ENCODE measurements around the gene CFAP97D1. TPM values are rescaled to one million over a fixed set of nuclear protein-coding genes. Genes with fewer than 3 reads are reported as not detected.

Gene CFAP97D1
- not detected for polyA plus RNA-seq

DNA sequence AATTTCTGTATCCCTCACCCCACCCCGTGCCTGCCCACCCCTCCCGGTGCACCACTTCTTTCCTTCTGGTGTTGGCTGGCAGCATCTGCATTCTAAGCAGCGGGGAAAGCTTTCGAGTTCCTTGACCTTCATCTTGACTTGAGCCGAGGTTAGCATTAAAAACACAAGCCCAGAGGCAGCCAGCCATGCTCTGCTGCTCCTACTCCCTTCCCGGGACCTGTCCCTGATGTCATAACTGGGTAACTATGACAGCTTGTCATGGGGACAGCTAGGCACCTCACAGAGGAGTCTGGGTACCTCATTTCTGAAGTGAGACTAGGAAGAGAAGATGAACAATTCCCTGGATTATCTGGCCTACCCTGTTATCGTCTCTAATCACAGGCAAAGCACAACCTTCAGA is at the start of gene CFAP97D1:
Gene CFAP97D1, plus strand, starts transcription at position 301 of the 400 bp plus-strand sequence. Its CDS starts 28 bp downstream, at position 329.
- 41 to 56% (median 48%) methylated on average over 7 of the region's 7 CpGs for WGBS, 3 donors

DNA sequence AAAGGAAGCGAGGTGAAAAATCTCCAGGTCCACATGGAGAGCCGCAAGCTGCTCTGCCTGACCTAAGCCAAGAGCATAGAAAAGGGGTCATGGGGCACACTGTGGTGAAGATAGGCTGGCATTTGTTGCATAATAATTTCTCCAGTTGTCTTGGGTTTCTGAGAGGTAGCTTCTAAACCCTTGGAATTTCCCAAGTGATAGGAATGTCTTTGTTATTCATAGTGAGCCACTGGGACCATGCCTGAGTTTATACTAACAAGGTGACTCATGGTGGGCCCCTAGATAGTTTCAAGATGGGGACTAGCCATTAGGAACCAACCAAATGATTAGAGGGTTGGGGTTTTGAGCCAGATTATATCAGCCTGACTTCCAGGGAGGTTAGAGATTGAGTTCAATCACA is 47.3 kb upstream of the CFAP97D1 start:
- 92 to 97% (median 97%) methylated on average over 2 of the region's 2 CpGs for WGBS, 3 donors
- no peak overlapping the region for H3K27ac ChIP-seq (ENCODE audit: low read depth, low read length)

More for the DNA sequence above, at the start of gene CFAP97D1:
- H3K27ac ChIP-seq (ENCODE audit: low read depth, low read length), result no peak within 1 kb of the TSS

DNA sequence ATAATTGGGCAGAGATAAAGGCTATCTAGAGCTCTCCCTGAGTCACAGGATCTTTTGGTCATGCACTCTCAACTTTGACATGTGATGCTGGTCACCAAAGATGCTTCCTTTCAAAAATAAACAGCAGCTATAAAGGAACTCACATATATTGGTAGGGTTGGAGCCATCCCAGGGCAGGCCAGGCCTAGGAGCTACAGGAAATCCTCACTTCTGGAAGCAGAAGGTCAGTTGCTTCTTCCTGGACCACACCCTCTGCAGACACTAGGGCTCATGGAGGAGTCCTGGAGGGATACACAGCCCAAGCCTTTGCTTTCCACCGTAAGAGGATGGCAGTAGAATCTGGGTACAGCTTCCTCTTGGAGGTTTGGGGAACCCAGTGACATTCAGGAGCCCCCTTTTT is 46.3 kb upstream of the CFAP97D1 start:
- 52 to 78% (median 62%) methylated on average over 1 of the region's 1 CpG for WGBS, 3 donors
- no peak overlapping the region for H3K27ac ChIP-seq (ENCODE audit: low read depth, low read length)

DNA sequence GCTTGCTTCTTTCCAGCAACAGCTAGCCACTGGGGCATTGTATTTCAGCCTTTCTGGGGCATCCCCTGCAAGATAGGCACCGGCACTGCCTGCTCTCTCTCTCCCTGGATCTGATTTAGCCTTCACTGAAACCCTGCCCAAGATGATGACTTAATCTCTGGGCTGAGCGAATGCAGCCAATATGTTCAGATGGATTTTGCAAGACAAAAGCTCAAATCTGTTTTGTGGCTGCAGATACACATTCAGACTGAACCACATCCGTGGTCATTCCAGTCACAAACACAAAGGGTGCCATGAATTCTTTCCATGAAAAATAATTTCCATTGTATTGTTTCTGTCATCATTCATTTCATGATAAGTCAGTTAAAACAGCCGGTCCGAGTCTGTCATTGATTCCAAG is 45.9 kb upstream of the CFAP97D1 start:
- no peak overlapping the region for H3K27ac ChIP-seq (ENCODE audit: low read depth, low read length)

DNA sequence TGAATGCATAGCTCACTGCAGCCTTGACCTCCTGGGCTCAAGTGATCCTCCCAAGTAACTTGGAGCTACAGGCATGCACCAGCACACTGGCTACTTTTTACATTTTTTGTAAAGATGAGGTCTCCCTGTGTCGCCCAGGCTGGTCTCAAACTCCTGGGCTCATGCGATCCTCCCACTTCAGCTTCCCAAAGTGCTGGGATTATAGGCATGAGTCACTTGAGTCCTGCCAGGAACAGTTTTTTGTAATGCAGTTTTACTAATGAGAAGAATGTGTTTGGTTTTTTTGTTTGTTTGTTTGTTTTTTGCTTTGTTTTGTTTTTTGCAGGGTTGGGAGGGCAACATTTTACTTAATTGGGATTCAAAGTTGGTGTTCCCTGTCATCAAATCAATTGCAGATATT is 43.8 kb upstream of the CFAP97D1 start:
- H3K27ac ChIP-seq (ENCODE audit: low read depth, low read length), result no peak overlapping the region
- WGBS, 3 donors, result 92 to 97% (median 94%) methylated on average over 2 of the region's 2 CpGs

More for the DNA sequence above, 45.9 kb upstream of the CFAP97D1 start:
- WGBS, 3 donors, result 54 to 64% (median 59%) methylated on average over 5 of the region's 5 CpGs

DNA sequence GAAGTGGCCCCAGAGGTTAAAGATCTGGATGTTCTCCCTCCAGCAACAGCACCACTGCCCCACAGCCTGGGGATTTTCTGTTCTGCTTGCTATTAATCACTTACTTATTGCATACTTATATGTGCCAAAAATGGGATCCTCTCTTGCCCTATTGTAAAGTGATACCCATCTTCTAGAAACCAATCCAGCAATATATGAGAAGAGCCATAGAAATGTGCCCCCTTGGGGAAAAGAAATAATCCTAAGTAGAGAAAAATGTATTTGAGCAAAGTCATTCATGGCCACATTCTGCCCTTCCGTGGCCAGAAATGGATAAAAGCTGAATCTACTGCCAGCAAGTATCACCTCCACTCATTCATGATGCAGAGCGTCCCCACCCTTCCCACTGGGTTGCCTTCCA is 42.5 kb upstream of the CFAP97D1 start:
- WGBS, 3 donors, result 82 to 86% (median 84%) methylated on average over 2 of the region's 2 CpGs
- no peak overlapping the region for H3K27ac ChIP-seq (ENCODE audit: low read depth, low read length)

DNA sequence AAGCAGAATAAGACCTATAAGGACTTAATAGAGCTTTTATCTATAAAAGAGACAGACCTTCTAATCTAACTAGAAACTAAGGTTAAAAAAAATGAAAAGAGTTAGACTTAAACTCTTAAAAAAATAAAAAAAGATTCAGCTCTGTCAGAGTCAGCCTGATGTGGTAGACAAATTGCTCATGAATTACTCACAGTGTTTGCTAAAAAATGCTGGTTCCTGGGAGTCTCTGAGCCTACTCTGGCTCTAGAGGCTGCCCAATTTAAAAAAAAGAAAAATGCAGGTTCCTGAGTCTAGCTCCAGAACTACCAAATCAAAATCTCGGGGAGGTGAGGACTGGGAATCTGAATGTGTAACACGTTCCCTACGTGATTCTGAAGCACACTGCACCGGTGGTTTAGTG is 39.7 kb upstream of the CFAP97D1 start:
- H3K27ac ChIP-seq (ENCODE audit: low read depth, low read length), result no peak overlapping the region
- WGBS, 3 donors, result 76 to 85% (median 81%) methylated on average over 4 of the region's 4 CpGs

DNA sequence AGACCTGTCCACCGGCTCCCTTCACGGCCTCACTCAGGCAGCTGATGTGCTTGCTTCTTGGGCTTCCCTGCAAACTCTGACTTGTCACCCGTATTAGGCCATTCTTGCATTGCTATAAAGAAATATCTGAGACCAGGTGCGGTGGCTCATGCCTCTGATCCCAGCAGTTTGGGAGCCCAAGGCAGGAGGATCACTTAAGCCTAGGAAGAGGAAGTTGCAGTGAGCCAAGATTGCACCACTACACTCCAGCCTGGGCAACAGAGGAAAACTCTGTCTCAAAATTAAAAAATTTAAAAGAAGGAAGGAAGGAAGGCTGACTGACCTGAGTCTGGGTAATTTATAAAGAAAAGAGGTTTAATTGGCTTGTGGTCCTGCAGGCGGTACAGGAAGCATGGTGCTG is 38.6 kb upstream of the CFAP97D1 start:
- WGBS, 3 donors, result 73 to 93% (median 79%) methylated on average over 5 of the region's 5 CpGs
- no peak overlapping the region for H3K27ac ChIP-seq (ENCODE audit: low read depth, low read length)

DNA sequence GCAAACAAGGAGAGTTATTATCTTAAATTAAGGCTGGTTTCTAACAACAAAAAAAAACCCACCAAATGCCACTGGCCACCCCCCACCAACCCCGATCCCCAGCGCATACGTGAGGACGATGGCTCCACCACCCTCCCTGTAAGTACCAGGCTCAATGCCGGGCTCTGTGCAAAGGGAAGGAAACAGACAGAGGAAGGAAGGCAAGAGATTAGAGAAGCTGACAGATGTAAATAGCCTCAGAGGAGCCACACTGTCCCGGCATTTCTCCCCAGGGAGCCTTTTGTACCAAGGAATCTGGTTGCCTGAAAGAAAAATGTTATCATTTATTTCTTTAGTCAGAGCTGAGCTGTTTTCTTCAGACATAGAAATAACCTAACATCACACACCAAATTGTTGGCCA is 34.7 kb upstream of the CFAP97D1 start:
- H3K27ac ChIP-seq (ENCODE audit: low read depth, low read length), result no peak overlapping the region
- 4 to 21% (median 6%) methylated on average over 6 of the region's 6 CpGs for WGBS, 3 donors

DNA sequence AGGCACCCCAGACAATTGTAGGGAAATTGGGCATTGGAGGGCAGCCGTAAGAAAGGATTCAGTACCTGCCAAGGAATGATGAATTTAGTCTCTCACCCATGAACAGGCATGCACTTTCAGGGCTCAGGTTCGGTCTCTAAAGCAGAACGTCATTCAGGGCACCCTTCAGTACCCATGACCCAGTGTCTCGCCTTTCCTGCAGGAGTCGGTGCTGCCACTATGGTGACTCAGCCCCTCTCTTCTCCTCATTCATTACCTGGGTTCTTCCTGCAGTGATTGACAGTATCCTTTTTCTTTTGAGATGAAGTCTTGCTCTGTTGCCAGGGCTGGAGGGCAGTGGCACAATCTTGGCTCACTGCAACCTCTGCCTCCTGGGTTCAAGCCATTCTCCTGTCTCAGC is 30.1 kb upstream of the CFAP97D1 start:
- WGBS, 3 donors, result 71 to 75% (median 74%) methylated on average over 5 of the region's 5 CpGs
- H3K27ac ChIP-seq (ENCODE audit: low read depth, low read length), result no peak overlapping the region

DNA sequence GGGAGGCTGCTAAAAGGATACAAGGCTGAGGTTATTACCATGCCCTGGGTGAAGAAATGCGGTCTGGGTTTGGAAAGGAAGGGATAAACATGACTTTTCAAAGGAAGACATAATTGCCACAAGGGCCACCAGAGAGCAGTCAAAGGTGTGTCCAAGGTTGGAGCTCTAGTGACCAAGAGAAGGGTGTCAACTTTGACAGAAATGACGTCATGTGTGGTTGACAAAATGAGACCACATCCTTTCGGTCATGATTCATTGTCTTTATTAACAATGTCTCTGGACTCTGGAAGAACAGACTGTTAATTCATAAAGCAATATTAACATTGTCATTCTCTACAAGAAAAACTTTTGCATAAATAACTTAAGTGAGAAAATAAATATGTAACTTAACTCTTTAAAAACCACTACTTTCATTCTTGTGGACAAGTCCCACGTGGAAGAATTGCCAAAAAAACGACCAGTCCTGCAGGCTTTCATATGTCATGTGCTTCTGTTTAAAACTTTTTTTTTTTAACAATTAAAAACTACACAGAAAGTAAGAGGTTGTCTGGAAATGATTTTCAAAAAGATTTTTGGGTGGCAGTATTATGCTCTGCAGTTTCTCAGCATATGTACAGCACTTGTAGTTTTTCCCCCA is 26.6 kb upstream of the CFAP97D1 start:
- H3K27ac ChIP-seq (ENCODE audit: low read depth, low read length), result no peak overlapping the region
- 70 to 74% (median 72%) methylated on average over 5 of the region's 5 CpGs for WGBS, 3 donors

DNA sequence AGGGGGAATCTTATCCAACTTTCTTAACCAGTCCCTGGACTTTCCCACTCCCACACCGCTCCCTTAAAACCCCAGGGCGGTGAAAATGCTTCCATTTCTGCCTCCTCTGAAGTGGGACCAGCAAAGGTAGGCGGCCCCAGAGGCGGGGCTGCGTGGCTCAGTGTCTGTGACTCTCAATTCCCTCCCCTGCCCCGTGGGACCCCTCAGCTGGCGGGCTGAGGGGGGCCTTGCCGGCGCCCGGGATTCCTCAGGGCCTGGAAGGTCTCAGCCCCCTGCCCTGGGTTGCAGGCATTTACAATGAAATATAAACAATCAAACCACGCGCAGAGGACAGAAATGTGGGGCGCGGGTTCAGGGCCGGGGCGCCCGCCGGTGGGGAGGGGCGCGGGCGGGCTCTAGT is 25.3 kb upstream of the CFAP97D1 start:
- WGBS, 3 donors, result 28 to 29% (median 29%) methylated on average over 21 of the region's 21 CpGs
- no peak overlapping the region for H3K27ac ChIP-seq (ENCODE audit: low read depth, low read length)

DNA sequence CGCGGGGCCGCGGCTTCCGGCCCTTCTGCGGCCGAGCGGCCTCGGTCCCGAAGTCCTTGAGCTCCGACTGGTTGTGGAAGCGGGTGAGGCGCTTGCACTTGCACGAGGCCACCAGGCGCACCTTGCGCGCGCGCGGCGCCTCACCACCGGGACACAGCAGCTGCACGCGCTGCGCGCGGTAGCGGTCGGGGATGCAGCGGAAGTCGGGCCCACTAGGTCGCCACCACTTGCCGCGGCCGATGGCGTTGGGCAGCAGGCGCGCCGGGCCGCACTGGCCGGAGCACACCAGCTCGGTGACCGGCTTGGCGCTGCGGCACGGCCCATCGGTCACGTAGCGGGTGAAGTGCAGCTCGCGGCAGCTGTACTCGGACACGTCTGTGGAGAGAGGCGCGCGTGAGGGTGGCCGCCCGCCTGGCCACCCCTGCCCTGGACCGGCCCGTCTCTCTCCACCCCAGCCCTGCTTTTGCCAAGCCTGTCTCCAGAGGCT is 24.8 kb upstream of the CFAP97D1 start:
- 5 to 9% (median 6%) methylated on average over 49 to 60 of the region's 60 CpGs for WGBS, 3 donors

DNA sequence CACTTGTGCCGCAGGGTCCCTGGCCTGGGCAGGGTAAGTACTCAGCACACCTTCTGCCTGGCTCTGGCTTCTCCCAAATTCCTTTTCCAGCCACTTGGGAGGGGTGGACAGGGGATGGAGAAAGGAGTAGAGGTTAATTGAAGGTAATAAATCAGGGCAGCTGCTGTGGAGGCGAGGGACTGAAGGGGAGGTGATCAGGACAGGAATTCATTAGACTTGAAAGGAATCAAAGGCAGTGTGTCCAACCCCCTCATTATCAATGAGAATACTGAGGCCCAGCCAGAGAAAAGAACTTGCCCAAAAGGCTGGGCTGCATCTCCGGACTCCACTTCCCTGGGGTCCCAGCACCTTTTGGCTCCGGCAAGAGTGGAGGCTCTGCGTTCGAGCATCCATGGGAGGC is 24.0 kb upstream of the CFAP97D1 start:
- no peak overlapping the region for H3K27ac ChIP-seq (ENCODE audit: low read depth, low read length)
- WGBS, 3 donors, result 80 to 89% (median 82%) methylated on average over 6 of the region's 6 CpGs

More for the DNA sequence above, 24.8 kb upstream of the CFAP97D1 start:
- no peak overlapping the region for H3K27ac ChIP-seq (ENCODE audit: low read depth, low read length)

DNA sequence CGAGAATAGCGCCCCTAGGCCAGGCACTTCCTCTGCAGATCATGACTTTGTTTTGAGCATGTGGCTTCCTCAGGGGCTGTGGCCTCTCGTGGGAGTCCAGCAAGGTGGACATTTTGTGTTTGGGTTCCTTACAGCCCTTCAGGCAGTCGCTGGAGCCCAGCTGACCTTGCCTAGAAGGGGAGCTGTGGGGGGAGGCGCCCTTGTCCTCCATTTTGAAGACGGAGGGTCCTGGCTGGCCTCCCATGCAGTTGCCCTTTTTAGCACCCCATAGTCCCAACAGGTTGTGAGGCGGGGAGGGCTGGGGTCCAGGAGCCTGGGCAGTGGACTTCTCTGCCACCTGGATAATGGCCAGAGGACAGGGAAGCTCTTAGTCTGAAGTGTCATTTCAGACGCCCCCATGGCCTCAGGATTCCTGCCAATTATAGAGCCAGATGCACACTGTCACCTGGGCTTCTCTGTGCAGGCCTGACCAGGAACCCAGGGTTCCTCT is 23.0 kb upstream of the CFAP97D1 start:
- WGBS, 3 donors, result 81 to 87% (median 83%) methylated on average over 8 of the region's 8 CpGs
- H3K27ac ChIP-seq (ENCODE audit: low read depth, low read length), result no peak overlapping the region

DNA sequence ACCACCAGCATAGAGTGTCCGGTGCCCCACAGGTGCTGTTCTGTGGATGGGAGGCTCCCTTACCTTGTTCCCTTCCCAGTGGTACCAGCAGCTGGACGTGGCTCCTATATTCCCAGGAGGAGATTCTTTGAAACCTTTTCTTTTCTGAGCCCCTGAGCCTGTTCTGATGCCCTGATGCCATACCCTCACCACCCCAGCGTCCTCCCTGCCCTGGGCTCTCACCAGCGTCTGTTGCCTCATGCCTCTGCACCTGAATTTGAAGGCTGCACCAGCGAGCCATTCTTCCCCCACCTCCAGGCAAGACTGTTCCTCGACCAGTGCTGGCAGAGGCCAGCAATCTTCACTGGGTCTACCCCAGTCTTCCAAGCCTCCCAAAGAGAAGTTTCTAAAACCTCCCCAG is 22.1 kb upstream of the CFAP97D1 start:
- no peak overlapping the region for H3K27ac ChIP-seq (ENCODE audit: low read depth, low read length)
- WGBS, 3 donors, result 53 to 89% (median 84%) methylated on average over 6 of the region's 6 CpGs

DNA sequence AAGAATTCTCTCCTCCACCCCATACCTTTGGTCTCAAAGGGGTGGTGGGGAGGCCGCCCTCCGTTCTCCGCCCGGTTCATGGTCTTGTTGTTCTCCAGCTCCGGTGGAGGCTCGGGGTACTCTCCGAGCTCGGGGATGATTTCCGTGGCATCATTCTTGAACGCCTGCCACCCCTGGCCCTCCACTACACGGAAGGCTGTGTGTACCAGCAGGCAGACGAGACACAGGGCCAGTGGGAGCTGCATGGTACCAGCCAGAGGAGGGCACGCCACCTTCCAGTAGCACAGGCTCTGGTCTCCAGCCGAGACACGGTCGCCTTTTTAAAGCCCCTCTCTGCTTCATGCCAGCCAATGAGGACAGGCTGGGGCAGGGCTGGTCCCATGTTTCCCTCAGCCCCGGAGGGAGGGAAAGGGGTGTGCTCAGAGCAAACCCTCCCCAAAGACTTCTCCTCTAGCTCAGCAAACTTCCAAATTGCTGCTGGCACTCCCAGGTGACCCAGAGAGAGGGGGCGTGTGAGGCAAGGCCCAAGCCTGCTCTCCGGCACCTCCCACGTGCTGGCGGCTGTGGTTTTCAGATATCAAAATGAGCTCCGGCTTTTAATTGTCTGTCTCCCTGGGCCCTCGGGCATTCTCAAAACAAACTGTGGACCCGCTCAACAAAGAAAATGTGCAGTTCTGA is 21.6 kb upstream of the CFAP97D1 start, which contains the start of gene SOST:
Gene SOST, minus strand, starts transcription at position 295 of the 678 bp plus-strand sequence. Its CDS starts 50 bp downstream, at position 245.
- 80 to 88% (median 83%) methylated on average over 24 of the region's 24 CpGs for WGBS, 3 donors
- H3K27ac ChIP-seq (ENCODE audit: low read depth, low read length), result no peak within 1 kb of the TSS

DNA sequence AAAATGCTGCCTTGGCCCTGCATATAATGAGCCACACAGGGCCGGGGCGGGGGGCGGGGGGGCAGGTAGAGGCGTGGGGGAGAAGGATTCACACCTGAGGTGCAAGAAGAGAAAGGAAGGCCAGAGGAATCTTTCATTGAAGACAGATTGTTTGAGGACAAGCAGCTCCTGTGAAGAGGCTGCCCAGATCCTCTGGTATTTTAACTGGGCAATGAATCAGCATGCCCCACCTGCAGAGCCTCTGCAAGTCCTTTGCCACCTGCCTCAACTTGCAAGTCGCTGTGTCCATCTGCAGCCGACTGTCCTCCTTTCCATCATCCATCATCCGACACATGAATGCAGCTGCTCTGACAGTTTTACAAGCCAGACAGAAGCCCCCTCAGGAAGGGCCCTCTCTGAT is 20.4 kb upstream of the CFAP97D1 start:
- WGBS, 3 donors, result 47 to 64% (median 61%) methylated on average over 7 of the region's 7 CpGs
- H3K27ac ChIP-seq (ENCODE audit: low read depth, low read length), result no peak overlapping the region

DNA sequence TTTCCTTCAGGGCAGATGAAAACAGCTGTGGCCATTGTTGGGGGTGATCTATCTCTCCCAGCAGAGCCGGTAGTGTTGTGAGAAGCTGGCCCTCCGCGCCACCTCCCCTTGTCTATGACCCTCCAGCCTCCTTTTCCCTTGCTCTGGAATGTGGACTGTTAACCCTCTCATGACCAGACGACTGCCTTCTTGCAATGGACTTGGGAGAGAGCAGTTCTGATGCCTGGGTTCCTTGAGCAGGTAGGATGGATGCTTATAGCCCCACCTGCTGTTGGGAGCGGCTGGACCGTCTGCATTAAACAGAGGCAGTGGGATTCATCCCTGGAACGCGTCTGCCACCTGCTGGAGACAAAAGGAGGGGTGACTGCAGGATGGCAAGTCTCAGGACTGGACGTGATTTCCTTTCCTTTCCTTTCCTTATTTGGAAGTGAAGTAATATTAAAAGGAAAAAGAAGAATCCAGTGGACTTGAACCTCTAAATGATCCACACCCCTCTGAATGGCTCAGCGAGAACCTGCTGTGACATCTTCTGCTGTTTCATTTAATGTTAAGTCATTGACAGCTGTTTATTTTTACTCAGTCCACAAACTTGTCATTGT is 19.9 kb upstream of the CFAP97D1 start:
- no peak overlapping the region for H3K27ac ChIP-seq (ENCODE audit: low read depth, low read length)
- 6 to 14% (median 11%) methylated on average over 10 of the region's 10 CpGs for WGBS, 3 donors

All from adipose tissue (tissue), 3 donors.